Nephron (organoid): ENCODE results near the gene IZUMO2.
"Not testable (repeated sequence)": the region's sequence is repeated elsewhere in the genome, so short reads cannot be mapped to it uniquely, and the experiment has no call there.

ENCODE experiments used
- H3K27ac Mint-ChIP-seq, 3 experiments: 2 replicates each; pipeline ENCODE4 v1.8.0; 2020; ENCODE audit warnings: mixed read lengths in 3 of 3, mild to moderate bottlenecking in 2 of 3, moderate library complexity in 1 of 3
- H3K27me3 Mint-ChIP-seq: 2 replicates; pipeline ENCODE4 v1.8.0; 2021; ENCODE audit warnings: low read depth, mild to moderate bottlenecking, moderate library complexity, mixed read lengths
- H3K36me3 Mint-ChIP-seq: 2 replicates; pipeline ENCODE4 v1.8.0; 2020; ENCODE audit warnings: low read depth, mixed read lengths
- H3K4me1 Mint-ChIP-seq: 2 replicates; pipeline ENCODE4 v1.8.0; 2020; ENCODE audit warnings: mixed read lengths
- H3K4me3 Mint-ChIP-seq, 3 experiments: 2 replicates each; pipeline ENCODE4 v1.8.0; 2020; ENCODE audit warnings: mild to moderate bottlenecking in 3 of 3, mixed read lengths in 3 of 3, moderate library complexity in 2 of 3
- H3K9me3 Mint-ChIP-seq: 2 replicates; pipeline ENCODE4 v1.8.0; 2020; ENCODE audit warnings: mixed read lengths
- TF ChIP-seq, protein P1 (sequence below), 3 experiments: fragments of 200-600 bp; sonication (generic); IDR thresholded peaks; one replicate each; pipeline ENCODE4 v1.5.0; 2021; ENCODE audit warnings: antibody characterized with exemption in 3 of 3; ENCODE audit not compliant: unreplicated experiment in 3 of 3

The IZUMO2 gene

GRCh38 chr19:50133518-50134492 lies 29.3 kb downstream of the IZUMO2 start:
- H3K9me3 Mint-ChIP-seq, H3K4me1 Mint-ChIP-seq, H3K27ac Mint-ChIP-seq, H3K27me3 Mint-ChIP-seq, H3K4me3 Mint-ChIP-seq, H3K36me3 Mint-ChIP-seq: not testable (repeated sequence)
- TF ChIP-seq, protein P1, sequence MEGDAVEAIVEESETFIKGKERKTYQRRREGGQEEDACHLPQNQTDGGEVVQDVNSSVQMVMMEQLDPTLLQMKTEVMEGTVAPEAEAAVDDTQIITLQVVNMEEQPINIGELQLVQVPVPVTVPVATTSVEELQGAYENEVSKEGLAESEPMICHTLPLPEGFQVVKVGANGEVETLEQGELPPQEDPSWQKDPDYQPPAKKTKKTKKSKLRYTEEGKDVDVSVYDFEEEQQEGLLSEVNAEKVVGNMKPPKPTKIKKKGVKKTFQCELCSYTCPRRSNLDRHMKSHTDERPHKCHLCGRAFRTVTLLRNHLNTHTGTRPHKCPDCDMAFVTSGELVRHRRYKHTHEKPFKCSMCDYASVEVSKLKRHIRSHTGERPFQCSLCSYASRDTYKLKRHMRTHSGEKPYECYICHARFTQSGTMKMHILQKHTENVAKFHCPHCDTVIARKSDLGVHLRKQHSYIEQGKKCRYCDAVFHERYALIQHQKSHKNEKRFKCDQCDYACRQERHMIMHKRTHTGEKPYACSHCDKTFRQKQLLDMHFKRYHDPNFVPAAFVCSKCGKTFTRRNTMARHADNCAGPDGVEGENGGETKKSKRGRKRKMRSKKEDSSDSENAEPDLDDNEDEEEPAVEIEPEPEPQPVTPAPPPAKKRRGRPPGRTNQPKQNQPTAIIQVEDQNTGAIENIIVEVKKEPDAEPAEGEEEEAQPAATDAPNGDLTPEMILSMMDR (IDR thresholded peaks at IDR 0.05; ENCODE audit: unreplicated experiment in 3 of 3): peak in 1 of 3 experiments; percentile 3

DNA sequence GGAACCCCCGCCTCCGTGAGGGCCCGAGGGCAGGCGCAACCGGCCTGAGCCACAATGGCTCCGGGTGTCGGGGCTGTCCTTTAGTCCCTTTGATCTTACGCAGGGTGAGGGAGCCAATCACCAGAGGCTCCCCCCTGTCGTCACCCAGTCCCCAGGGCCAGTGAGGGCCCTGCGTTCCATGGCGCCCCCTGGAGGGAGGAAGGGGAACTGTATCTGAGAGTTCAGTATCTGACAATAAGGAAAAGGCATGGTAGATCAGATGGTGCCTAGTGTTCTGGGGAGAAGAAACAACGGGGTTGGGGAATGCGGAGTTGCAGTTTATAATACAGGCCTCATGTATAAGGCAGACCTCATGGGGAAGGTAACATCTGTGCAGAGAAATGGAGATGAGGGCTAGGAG lies 59.1 kb downstream of the IZUMO2 start:
- H3K4me1 Mint-ChIP-seq, H3K9me3 Mint-ChIP-seq, H3K27me3 Mint-ChIP-seq, H3K27ac Mint-ChIP-seq, H3K36me3 Mint-ChIP-seq, H3K4me3 Mint-ChIP-seq: not testable (repeated sequence)

DNA sequence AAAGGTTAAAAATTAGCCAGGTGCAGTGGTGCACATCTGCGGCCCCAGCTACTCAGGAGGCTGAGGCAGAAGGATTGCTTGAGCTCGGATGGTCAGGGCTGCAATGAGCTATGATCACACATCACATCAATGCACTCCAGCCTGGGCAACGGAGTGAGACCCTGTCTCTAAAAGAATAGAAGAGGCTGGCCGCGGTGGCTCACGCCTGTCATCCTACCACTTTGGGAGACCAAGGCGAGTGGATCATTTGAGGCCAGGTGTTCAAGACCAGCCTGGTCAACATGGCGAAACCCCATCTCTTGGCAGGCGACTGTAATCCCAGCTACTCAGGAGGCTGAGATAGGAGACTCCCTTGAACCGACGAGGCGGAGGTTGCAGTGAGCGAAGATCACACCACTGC lies 59.7 kb downstream of the IZUMO2 start:
- H3K36me3 Mint-ChIP-seq, H3K27ac Mint-ChIP-seq, H3K4me3 Mint-ChIP-seq, H3K4me1 Mint-ChIP-seq, H3K9me3 Mint-ChIP-seq, H3K27me3 Mint-ChIP-seq: not testable (repeated sequence)
